ENCODE data around the gene HOXA13.

Gene HOXA13

GRCh38 chr7:27205325-27206280 is 5.7 kb upstream of the HOXA13 start:
- no peak for DNase-seq

DNA sequence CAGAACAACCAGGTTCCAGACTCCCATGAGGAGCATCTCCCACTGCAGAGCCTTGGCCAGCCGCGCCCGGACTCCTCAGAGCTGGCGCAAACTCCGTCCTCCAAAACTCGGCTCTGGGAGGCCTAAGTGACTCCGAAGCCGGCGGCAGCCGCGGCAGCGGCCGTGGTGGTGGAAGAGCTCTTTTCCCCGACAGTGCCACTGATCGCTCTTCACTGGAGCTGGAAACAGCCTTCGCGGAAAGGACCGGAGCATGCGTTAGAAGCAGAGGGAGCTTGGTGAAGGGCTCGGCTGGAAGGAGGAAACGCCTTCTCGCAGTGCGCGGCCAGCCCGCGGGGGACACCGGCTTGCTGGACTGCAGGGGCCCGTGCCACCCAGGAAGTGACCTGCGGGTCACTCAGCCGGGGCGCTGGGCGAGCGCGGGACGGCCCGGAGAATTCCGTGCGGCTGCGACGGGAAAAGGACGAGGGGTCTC is 5.0 kb upstream of the HOXA13 start:
- DNase-seq = no peak

GRCh38 chr7:27203964-27204594 is 4.2 kb upstream of the HOXA13 start:
- DNase-seq = no peak

DNA sequence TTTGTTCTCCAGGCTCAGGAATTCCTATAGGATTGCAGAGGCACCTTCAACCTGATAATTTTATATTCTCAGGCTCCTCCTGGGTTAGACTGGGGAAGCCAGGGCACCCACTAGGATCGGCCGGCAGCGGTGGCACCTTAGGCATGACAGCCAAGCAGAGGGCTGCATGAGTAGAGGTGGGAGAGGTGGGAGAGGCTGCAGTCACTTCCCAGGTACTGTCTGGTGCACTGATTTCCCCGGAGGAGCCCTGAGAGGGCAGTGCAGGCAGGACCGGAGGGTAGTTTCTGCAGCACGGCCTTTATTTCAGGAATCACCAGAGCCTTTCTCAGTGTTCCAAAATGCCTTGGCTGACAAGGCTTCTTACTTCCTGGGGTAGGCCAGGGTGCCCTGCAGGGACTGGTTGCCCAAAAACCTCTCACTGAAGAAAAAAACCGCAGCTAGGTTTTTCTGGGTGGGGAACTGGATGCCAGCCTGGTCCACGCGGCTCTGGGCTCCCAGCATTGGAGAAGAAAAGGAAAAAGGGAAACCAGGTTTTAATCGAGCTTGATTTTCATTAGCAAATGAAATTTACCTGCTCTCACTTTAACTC is 3.6 kb upstream of the HOXA13 start:
- no peak for DNase-seq

- DNase-seq = no peak
These were observed 2.9 kb upstream of the HOXA13 start for GRCh38 chr7:27202862-27203134.

GRCh38 chr7:27202018-27202861 is 2.3 kb upstream of the HOXA13 start:
- DNase-seq = no peak

DNA sequence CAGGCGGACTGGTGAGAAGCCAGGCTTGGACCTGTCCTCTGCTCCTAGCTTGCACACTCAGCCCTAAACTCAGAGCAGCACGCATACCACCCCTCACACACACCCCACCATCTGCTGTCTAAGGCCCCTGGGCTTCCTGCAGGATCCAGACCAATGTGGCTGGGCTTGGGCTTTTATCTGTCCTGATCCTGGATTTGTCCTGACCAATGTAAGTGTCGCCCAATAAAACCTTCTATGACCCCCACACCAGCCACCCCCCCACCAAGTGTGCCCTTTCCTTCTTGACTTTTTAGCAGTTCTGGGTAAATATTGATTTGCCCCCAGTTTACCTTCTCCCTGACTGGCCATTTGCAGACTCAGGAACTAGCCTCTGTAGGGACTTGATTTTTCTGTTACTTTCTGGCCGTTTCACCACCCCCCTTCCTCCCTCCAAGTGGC is 1.7 kb upstream of the HOXA13 start:
- DNase-seq = no peak

DNA sequence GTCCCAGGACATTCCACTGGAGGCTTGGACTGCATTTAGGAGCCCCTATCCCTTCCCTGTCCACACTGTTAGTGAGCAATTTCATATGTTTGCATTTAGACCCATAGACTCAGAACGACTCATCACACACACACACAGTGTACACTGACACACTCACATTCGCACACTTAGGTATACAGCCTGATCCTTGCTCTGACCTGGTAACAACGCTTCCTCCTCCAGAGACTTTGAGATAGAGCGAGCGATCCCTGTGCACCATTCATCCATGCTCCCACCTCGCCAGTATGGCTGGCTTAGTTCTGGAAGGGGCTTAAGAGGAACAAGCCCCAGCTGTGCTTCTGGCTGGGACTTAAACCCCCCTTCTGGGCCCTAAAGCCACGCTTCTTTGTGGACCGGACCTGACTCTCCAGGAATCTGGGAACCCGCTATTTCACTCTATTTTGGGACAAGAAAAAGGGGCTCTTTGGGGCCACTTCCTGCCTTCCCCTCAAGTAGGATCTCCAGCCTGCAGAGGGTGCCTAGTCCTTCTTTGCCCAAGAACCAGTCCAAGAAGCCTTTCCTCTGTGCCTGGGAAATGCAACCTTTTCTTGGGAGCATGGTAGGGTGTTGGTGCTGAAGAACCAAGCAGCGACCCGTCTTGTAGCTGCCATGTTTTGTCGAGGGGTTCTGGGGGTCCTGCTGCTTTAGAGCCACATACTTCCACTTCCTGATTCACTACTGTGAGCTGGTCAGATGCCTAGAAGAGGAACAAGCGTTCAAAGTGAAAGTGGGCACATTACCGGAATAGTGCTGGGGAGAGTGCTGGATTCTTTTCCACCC is 1.1 kb upstream of the HOXA13 start:
- peak; percentile 73 to 74 for DNase-seq

DNA sequence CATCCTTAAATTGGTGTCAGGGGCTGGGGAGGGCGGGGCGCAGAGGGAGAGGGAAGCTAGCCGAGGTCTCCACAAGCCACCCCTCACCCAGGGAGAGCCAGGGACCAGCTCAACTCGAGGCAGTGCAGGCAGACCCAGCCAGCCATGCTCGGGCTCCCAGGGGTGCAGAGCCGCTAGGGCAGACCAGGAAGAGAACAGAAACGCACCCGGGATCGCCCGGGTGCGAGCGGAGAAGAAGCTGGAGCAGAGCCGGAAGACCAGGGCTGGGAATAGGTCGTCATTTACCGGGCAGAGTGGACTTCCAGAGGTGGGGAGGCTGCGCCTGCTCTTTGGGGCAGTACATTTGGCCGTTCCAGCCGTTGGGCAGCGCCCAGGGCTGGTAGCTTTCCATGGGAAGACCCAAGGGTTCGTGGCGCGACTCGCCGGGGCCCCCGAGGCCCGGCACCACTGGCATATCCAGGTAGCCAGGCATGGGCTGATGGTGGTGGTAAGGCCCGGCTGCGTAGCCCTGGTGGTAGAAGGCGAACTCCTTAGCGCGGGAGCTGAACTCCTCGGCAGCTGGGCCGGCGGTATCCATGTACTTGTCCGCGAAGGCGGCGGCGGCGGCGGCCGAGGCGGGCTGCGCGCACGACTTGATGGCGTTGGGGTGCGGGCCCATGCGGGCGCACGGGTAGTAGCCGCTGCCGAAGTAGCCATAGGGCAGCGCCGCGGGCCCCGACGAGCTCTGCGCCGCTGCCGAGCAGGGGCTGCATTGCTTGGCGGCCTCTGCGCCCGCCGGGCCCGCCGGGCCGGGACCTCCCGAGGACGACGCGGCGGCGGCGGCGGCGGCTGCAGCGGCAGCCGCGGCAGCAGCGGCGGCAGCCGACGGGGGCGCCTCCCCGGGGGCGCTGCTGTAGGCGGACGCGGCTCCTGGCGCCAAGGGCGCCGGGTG is 755 bp downstream of the HOXA13 start:
- no peak for DNase-seq

- DNase-seq = no peak
These were observed 1.6 kb downstream of the HOXA13 start for GRCh38 chr7:27198138-27198841.

DNA sequence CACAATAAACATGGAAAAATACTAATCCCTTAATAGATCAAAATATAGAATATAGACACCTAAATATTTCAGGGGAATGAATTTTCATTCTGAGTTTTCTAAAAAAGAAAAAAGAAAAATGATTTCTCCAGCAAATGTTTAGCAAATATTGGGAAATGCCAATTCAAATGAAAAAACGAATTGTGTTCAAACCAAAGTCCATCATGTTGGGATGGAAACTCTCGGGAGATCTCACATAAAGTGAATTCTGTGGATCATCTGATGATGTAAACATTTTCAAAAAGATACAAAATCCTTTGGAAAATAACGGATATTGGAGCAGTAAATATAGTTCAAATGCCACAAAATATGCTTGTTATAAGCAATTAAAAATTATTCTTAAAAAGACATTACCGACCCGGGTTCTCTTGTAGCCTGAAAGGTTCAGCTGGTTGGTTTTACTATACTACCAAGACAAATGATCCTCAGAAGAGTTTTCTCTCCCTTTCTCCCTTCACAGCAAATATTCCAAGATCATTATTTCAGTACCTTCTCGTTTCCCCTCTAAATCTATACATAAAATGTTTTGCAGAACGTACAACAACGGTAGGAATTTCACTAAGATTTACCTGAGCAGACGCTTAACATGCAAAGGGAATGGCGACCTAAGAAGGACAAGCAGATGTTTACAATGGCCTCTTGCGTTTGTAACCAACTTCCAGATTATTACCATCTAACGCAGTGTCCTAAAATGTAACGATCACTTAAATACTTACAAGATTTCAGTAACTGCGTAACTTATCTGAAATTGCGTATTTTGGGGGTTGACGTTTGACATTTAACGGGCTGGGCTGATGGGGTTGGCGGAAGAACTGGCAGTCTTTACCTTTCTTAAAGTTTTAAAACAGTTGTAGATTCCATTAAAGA is 2.5 kb downstream of the HOXA13 start:
- DNase-seq = no peak

GRCh38 chr7:27196287-27196767 is 3.6 kb downstream of the HOXA13 start:
- DNase-seq = peak; percentile 88 to 90

DNA sequence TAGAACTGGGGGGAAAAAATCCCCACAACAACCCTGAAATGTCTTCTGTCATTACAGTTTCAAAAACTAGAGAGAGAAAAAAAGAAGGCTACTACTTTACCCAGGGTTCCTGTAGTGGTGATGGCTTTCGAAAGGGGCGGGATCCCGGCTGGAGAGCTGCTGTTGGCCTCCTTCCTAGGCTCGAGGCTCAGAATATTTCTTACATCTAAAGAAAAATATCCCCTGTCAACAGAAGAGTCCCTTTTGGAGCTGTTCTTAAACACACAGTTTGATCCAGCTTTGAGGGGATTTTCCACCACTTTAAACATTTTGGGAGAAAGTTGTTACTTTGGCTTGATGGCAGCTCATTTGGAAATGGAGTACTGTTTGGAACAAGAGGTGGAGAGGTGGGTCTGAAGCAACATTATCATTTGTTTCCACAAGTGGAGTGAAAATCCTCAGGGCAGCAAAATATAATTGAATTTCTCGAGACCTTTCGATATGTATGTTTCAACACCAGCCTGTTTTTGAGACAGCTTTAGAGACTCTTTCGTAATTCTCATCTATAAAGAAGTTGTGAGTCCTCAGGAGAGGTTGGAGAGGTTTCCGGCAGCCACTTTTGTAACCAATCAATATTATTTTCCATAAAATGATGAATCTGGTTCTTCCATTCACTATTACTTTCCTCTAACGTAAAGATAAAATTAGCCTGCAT is 5.1 kb downstream of the HOXA13 start:
- no peak for DNase-seq

- no peak for DNase-seq
These were observed 5.9 kb downstream of the HOXA13 start for GRCh38 chr7:27194002-27194352.

- no peak for DNase-seq
These were observed 6.4 kb downstream of the HOXA13 start for GRCh38 chr7:27193335-27194001.

DNA sequence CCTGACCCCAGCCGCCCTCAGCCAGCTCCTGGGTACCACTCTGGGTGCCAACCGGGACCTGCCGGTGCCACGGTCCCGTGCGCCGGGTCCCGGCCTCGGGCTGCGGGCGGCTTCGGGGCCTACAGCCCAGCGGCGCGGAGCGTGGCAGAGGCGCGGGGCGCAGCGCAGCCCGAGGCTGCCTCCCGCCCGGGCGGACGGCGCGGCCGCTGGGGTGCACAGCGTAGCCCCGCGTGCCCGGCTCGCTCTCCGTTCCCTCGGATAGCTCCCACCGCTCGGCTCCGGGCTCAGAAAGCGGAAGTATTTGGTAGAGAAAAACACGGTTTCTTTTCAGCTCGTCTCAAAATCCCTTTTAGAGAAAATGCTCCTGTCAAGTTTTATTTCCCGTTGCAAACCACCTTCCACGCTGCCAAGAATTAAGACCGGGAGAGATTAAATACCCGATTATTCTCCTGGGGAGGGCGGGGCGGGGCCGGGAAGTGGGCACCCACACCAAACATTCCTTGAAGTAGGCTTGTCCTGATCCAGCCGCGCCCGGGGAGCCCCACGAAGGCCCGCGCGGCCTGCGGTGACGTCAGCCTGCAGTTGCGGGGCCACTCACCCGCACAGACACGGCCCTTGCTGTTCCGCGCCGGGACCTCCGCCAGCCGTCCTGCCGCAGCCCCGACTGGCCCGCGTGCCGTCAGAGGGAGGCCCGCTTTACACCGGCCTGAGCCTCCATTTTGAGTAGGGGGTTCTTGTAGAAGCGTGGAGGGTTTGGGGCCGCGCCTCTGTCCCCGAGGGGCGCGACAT is 7.2 kb downstream of the HOXA13 start:
- peak; percentile 65 to 86 for DNase-seq
